Ovary (tissue), 3 donors: ENCODE data around the gene NOB1.

Experiments used
- POLR2A ChIP-seq: fragments of 450-650 bp; IDR thresholded peaks from one replicate; pipeline ENCODE4 v1.6.1; 2017; ENCODE audit warnings: antibody characterized with exemption, mild to moderate bottlenecking, moderate library complexity
- TF ChIP-seq, protein P1 (sequence below), 3 donors: fragments of 450-650 bp in 2 of 3; fragments of 200-600 bp in 1 of 3; IDR thresholded peaks; one replicate each; pipeline versions ENCODE4 v1.5.1 to v1.8.0; 2016 to 2022; ENCODE audit warnings: antibody characterized with exemption in 3 of 3, mild to moderate bottlenecking in 1 of 3
- donor health status: DM: no; HTN: no; CAD: no.

DNA sequence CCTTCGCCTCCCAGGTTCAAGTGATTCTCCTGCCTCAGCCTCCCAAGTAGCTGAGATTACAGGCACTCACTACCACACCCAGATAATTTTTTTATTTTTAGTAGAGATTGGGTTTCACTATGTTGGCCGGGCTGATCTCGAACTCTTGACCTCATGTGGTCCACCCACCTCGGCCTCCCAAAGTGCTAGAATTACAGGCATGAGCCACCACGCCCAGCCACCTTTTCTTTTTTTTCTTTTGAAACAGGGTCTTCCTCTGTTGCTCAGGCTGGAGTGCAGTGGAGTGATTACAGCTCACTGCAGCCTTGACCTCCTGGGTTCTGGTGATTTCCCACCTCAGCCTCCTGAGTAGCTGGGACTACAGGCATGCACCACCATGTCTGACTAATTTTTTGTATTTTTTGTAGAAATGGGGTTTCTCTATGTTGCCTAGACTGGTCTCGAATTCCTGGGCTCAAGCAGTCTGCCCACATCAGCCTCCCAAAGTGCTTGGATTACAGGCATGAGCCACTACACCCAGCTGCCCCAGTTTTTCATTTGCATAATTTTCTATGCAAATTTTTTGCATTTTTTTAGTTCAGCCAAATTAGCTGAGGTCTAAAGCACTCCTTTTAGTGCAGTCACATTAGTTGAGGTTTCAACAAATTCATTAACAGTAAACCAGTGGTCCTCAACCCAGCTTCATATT, 18.7 kb upstream of the NOB1 start:
- TF ChIP-seq POLR2A, result no peak
- TF ChIP-seq, protein P1, sequence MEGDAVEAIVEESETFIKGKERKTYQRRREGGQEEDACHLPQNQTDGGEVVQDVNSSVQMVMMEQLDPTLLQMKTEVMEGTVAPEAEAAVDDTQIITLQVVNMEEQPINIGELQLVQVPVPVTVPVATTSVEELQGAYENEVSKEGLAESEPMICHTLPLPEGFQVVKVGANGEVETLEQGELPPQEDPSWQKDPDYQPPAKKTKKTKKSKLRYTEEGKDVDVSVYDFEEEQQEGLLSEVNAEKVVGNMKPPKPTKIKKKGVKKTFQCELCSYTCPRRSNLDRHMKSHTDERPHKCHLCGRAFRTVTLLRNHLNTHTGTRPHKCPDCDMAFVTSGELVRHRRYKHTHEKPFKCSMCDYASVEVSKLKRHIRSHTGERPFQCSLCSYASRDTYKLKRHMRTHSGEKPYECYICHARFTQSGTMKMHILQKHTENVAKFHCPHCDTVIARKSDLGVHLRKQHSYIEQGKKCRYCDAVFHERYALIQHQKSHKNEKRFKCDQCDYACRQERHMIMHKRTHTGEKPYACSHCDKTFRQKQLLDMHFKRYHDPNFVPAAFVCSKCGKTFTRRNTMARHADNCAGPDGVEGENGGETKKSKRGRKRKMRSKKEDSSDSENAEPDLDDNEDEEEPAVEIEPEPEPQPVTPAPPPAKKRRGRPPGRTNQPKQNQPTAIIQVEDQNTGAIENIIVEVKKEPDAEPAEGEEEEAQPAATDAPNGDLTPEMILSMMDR (IDR thresholded peaks at IDR 0.05), result no peak
